Fibroblast of villous mesenchyme (primary cell): ENCODE data around the gene MCTP1. TPM values are rescaled to one million over a fixed set of nuclear protein-coding genes. Genes with fewer than 3 reads are reported as not detected.

Source experiments
- DNase-seq: peaks from one replicate; pipeline ENCODE4 v3.0.0-alpha.2; 2010; ENCODE audit warnings: low read depth
- H3K4me3 ChIP-seq: 2 replicates; pipeline ENCODE4 v1.5.1; 2011; ENCODE audit warnings: low read depth, mild to moderate bottlenecking, low read length
- CTCF ChIP-seq: IDR thresholded peaks from 2 replicates; pipeline ENCODE4 v1.5.1; 2012; ENCODE audit warnings: low read depth, mild to moderate bottlenecking, low read length; ENCODE audit not compliant: insufficient read depth
- total RNA-seq: library from RNA; depleted of rRNA; stranded (reverse); fragments of >200 nt; gene quantifications from 2 replicates; pipeline ENCODE4 v1.2.3, GENCODE V29; 2012

MCTP1 gene
- total RNA-seq, 1 donor = 14.7 TPM

DNA sequence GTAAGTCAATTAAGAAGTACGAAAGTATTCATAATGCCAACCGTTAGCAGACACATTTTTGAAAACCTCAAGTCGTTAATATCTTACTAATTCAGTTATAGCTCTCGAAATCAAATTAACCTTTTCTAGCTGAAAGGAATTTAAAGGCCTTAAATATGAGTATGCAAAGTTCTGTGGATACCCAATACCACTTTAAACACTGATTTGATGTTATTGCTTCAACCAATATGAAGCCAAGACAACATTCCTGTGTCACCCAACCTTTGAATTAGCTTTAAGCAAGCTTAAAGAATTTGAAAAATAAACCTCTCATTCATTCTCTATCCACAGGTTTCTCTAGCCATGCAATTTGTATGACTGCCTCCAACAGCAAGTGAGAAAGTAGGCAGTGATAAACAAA lies 204.5 kb downstream of the MCTP1 start:
- H3K4me3 ChIP-seq = peak overlapping the region; percentile 8
- no peak for TF ChIP-seq CTCF
- DNase-seq = no peak

DNA sequence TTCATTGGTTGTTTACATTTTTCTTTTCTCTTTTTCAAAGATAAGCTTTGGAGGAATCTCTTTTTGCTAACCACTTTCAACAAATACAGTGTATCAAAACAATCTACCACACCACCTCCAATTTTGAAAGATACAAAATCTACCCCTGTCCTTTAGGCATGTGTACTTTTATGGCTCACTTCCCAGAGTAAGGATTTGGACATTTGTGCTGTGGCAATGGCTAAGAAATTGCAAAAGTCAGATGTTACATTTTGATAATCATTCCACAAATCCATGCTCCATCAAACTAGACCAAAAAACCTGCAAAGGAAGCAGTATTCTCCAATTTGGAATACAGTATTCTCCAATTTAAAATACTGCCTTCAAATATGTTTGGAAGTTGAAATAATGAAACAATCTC lies 204.9 kb downstream of the MCTP1 start:
- peak overlapping the region; percentile 8 for H3K4me3 ChIP-seq
- DNase-seq = peak; percentile 43
- no peak for TF ChIP-seq CTCF

DNA sequence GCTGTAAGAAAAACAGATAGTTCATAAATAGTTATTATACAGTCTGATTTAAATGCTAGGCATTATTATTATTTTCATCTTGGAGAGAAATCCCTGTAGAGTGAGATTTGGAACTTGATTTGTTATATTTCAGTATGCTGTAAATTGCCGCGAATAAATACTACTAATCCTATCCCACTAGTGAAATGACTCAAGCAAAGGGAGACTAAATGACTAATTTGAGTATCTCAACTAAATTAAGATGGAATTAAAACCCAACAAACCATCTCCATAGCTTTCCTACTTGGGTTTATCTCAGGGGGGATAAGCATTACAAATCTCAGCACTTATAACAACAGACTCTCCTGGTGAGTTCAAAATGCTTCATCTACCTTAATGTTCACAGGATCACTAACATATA lies 206.0 kb downstream of the MCTP1 start:
- no peak for DNase-seq
- H3K4me3 ChIP-seq = no peak overlapping the region
- TF ChIP-seq CTCF = no peak

DNA sequence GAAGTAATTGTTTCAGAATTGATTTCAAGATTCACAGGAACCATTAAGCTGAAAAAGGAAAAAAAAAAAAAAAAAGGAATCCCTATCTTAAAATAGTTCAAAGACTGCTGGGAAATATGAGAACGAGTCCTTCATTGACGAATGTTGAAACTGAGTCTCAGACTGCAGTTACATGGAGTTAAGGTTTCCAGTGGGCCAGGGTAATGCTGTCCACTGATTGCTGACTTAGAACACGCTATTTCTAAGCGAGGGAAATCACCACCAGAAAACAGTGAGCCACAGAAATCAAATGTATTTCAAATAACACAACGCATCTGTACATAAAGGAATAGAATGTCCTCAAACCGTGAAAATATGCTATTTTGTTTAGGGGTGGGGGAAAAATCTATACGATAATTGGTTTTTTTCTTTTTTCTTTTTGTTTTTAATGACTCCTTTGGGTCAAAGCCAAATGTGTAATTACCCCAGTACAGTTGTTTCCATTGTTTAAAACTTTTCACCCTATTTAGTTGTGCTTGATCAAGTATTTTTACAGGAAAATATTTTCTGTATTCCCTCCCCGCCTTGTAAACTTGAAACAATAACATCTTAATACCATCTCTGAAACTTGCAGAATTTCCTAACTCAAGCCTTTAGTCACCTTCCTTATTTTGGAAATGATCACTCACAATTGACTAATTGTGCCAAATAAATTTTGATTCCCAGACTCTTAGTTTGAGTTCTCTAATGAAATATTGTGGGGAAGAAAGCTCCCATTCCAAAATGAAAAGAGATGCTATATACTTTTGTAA lies 208.3 kb downstream of the MCTP1 start:
- H3K4me3 ChIP-seq = no peak overlapping the region
- no peak for TF ChIP-seq CTCF
- DNase-seq = no peak

GRCh38 chr5:95075111-95075510 lies 209.8 kb downstream of the MCTP1 start:
- no peak for TF ChIP-seq CTCF
- no peak overlapping the region for H3K4me3 ChIP-seq

DNA sequence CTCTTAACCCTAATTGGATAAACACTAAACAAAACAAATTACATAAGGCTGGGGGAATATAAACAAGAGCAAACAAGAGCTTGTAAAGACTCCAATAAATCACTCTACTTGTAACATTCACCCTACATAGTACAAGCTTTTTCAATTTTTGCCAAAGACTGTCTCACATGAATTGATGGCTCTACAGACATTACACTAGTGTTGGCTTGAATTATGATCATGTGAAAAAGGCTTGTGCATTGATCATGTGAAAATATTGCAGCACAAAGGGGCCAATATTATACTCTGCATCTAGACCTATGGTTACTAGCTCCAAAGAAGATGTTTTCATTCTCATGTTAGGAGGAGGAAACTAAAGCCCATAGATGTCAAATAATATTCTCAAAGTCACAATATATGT lies 212.6 kb downstream of the MCTP1 start:
- peak; percentile 28 for DNase-seq
- TF ChIP-seq CTCF = no peak
- no peak overlapping the region for H3K4me3 ChIP-seq

More at GRCh38 chr5:95075111-95075510, 209.8 kb downstream of the MCTP1 start:
- DNase-seq = no peak

GRCh38 chr5:95070866-95071265 lies 214.0 kb downstream of the MCTP1 start:
- TF ChIP-seq CTCF = no peak
- H3K4me3 ChIP-seq = no peak overlapping the region
- no peak for DNase-seq
